NCI-H1694 treated with DMSO at 0.1 percent for 48 hours (cell line): Measurements from ENCODE around the gene SLC5A3.

Experiments
- DNase-seq: peaks from one replicate; lab custom pipeline; 2025; lab: John Stamatoyannopoulos, UW

Gene SLC5A3

GRCh38 chr21:34071683-34072082 lies 1.7 kb upstream of the SLC5A3 start:
- DNase-seq: no peak

- no peak for DNase-seq
These were observed 990 bp upstream of the SLC5A3 start for GRCh38 chr21:34072145-34073031.

- no peak for DNase-seq
These were observed 438 bp downstream of the SLC5A3 start for GRCh38 chr21:34073749-34074282.

- no peak for DNase-seq
These were observed 1.1 kb downstream of the SLC5A3 start for GRCh38 chr21:34074283-34075090.

GRCh38 chr21:34075091-34075425 lies 1.7 kb downstream of the SLC5A3 start:
- DNase-seq: no peak

GRCh38 chr21:34075760-34076660 lies 2.6 kb downstream of the SLC5A3 start:
- no peak for DNase-seq

- DNase-seq: no peak
These were observed 3.5 kb downstream of the SLC5A3 start for GRCh38 chr21:34076835-34077234.

GRCh38 chr21:34077888-34078287 lies 4.5 kb downstream of the SLC5A3 start:
- no peak for DNase-seq

GRCh38 chr21:34078915-34079314 lies 5.5 kb downstream of the SLC5A3 start:
- DNase-seq: no peak

GRCh38 chr21:34080710-34081109 lies 7.3 kb downstream of the SLC5A3 start:
- DNase-seq: no peak

- DNase-seq: no peak
These were observed 9.4 kb downstream of the SLC5A3 start for GRCh38 chr21:34082769-34083168.

- no peak for DNase-seq
These were observed 10.0 kb downstream of the SLC5A3 start for GRCh38 chr21:34083357-34083756.

GRCh38 chr21:34085129-34085528 lies 11.8 kb downstream of the SLC5A3 start:
- no peak for DNase-seq

- no peak for DNase-seq
These were observed 13.5 kb downstream of the SLC5A3 start for GRCh38 chr21:34086887-34087306.

- no peak for DNase-seq
These were observed 15.4 kb downstream of the SLC5A3 start for GRCh38 chr21:34088752-34089151.

- no peak for DNase-seq
These were observed 17.7 kb downstream of the SLC5A3 start for GRCh38 chr21:34091032-34091431.

- no peak for DNase-seq
These were observed 18.2 kb downstream of the SLC5A3 start for GRCh38 chr21:34091607-34092006.

GRCh38 chr21:34092262-34092921 lies 19.0 kb downstream of the SLC5A3 start:
- DNase-seq: no peak

- no peak for DNase-seq
These were observed 19.7 kb downstream of the SLC5A3 start for GRCh38 chr21:34093083-34093482.

- no peak for DNase-seq
These were observed 21.6 kb downstream of the SLC5A3 start for GRCh38 chr21:34094949-34095348.

- DNase-seq: no peak
These were observed 24.1 kb downstream of the SLC5A3 start for GRCh38 chr21:34097442-34097841.
